ENCODE data around the gene RNF138.

The RNF138 gene

DNA sequence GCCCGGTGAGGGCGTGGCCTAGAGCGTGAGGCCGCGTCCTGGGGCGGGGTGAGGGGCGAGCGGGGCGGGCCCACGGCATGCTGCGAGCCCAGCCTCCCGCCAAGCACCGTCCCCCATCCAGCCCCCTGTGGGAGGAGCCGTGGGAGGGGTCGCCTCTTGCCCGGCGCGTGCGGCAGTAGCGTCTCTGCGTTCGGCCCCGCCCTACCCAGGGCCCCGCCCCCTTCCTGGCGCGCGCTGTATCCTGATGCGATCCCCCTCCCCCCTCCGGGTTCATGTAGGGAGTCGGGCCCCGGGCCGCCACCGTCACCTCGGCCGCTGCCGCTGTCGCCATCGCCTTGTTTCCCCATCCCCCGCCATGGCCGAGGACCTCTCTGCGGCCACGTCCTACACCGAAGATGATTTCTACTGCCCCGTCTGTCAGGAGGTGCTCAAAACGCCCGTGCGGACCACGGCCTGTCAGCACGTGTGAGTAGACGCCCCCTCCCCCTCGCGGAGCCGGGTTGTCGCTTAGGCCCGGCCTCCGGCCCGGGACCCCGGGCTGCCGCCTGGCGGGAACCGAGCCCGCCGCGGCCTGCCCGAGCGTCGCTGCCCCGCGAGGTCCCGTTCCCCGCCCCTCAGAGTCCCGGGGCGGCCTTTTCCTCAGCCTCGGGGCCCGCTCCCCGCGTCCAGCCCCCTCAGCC lies 888 bp downstream of the RNF138 start:
- no peaks in the 10 kb centered on the region for H3K27me3 ChIP-seq (ENCODE audit: insufficient read depth, low read length, poor library complexity, severe bottlenecking)
- no peaks in the 10 kb centered on the region for H3F3A ChIP-seq (ENCODE audit: low read depth)
- H3K9me3 ChIP-seq (ENCODE audit: insufficient read depth, low read depth, low read length): no peaks in the 10 kb centered on the region
- peak overlapping the region; percentile 85 for H2AFZ ChIP-seq (ENCODE audit: low read length)
- no peaks in the 10 kb centered on the region for H3K9me2 ChIP-seq (replicated peaks; ENCODE audit: low read depth, low read length)
- peaks cover 56% of the 10 kb centered on the region for H3K79me2 ChIP-seq (ENCODE audit: insufficient read depth, low read length)
- H3K36me3 ChIP-seq (ENCODE audit: insufficient read depth, low read length): peaks cover 19% of the 10 kb centered on the region; the same call in 1 of the 2 replicates
- no peak for TF ChIP-seq EZH2phosphoT487 (IDR thresholded peaks at IDR 0.05; ENCODE audit: borderline replicate concordance)
- TF ChIP-seq, protein P1, sequence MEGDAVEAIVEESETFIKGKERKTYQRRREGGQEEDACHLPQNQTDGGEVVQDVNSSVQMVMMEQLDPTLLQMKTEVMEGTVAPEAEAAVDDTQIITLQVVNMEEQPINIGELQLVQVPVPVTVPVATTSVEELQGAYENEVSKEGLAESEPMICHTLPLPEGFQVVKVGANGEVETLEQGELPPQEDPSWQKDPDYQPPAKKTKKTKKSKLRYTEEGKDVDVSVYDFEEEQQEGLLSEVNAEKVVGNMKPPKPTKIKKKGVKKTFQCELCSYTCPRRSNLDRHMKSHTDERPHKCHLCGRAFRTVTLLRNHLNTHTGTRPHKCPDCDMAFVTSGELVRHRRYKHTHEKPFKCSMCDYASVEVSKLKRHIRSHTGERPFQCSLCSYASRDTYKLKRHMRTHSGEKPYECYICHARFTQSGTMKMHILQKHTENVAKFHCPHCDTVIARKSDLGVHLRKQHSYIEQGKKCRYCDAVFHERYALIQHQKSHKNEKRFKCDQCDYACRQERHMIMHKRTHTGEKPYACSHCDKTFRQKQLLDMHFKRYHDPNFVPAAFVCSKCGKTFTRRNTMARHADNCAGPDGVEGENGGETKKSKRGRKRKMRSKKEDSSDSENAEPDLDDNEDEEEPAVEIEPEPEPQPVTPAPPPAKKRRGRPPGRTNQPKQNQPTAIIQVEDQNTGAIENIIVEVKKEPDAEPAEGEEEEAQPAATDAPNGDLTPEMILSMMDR (conservative IDR thresholded peaks at IDR 0.05; ENCODE audit: low read length): no peak
- H3K4me3 ChIP-seq (ENCODE audit: low read length, poor library complexity, severe bottlenecking): peak overlapping the region; percentile 98
- H3K9ac ChIP-seq (ENCODE audit: low read depth, low read length, poor library complexity, severe bottlenecking): peak overlapping the region; percentile 96
- peaks cover 51% of the 10 kb centered on the region for H4K20me1 ChIP-seq (ENCODE audit: insufficient read depth, low read length, poor library complexity, severe bottlenecking)
- H3K4me2 ChIP-seq (ENCODE audit: low read depth, low read length, poor library complexity, severe bottlenecking): peak overlapping the region; percentile 100
- peaks cover 35% of the 10 kb centered on the region for H3K4me1 ChIP-seq (ENCODE audit: insufficient read depth, low read length, poor library complexity, severe bottlenecking)

DNA sequence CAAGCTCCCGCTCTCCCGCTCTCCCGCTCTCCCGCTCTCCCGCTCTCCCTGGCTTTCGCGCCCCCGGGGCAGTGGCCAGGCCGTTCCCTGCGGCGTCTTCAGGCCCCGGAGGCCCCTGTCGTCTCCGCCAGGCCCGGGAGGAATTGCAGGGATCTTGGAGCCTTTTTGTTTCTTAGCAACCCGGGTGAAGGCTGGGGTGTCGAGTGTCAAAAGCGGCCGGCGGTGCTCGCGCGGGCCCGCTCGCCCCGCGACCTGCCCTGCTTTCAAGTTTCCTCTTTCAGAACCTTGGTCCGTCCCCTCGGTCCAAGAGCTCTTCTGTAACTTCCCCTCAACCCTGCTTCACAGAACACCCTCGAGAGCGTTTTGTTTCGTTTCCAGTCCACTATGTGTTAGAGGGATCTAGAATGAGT lies 1.4 kb downstream of the RNF138 start:
- H3K4me2 ChIP-seq (ENCODE audit: low read depth, low read length, poor library complexity, severe bottlenecking): peak overlapping the region; percentile 100
- peaks cover 56% of the 10 kb centered on the region for H4K20me1 ChIP-seq (ENCODE audit: insufficient read depth, low read length, poor library complexity, severe bottlenecking)
- H3K27me3 ChIP-seq (ENCODE audit: insufficient read depth, low read length, poor library complexity, severe bottlenecking): no peaks in the 10 kb centered on the region
- H3K79me2 ChIP-seq (ENCODE audit: insufficient read depth, low read length): peaks cover 62% of the 10 kb centered on the region
- no peaks in the 10 kb centered on the region for H3K9me3 ChIP-seq (ENCODE audit: insufficient read depth, low read depth, low read length)
- TF ChIP-seq EZH2phosphoT487 (IDR thresholded peaks at IDR 0.05; ENCODE audit: borderline replicate concordance): no peak
- TF ChIP-seq, protein P1 (conservative IDR thresholded peaks at IDR 0.05; ENCODE audit: low read length): no peak
- peaks cover 19% of the 10 kb centered on the region; the same call in 1 of the 2 replicates for H3K36me3 ChIP-seq (ENCODE audit: insufficient read depth, low read length)
- H3F3A ChIP-seq (ENCODE audit: low read depth): no peaks in the 10 kb centered on the region
- H3K9me2 ChIP-seq (replicated peaks; ENCODE audit: low read depth, low read length): no peaks in the 10 kb centered on the region
- peaks cover 38% of the 10 kb centered on the region for H3K4me1 ChIP-seq (ENCODE audit: insufficient read depth, low read length, poor library complexity, severe bottlenecking)
- peak overlapping the region; percentile 90 for H3K9ac ChIP-seq (ENCODE audit: low read depth, low read length, poor library complexity, severe bottlenecking)
- H3K4me3 ChIP-seq (ENCODE audit: low read length, poor library complexity, severe bottlenecking): peak overlapping the region; percentile 98
- no peak overlapping the region for H2AFZ ChIP-seq (ENCODE audit: low read length)

DNA sequence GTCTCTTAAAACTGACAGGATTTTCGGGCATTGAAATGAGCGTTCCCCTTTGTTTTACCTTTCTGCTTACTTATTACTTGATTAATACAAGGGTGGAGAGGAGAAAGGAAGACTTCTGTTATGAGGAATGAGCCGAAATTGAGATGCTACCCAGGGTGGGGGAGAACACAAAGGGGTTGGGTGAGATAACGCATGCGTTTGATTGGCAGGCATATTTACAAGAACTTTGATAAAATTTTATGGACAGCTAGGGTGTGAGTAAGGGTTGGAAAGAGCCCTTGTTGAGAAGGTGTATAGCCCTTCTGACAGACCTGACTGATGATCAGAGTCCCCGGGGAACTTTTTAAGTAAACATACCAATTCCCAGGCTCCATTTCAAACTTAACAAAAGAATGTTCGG lies 1.8 kb downstream of the RNF138 start:
- H3K9me3 ChIP-seq (ENCODE audit: insufficient read depth, low read depth, low read length): no peaks in the 10 kb centered on the region
- peaks cover 66% of the 10 kb centered on the region for H3K79me2 ChIP-seq (ENCODE audit: insufficient read depth, low read length)
- H3K9ac ChIP-seq (ENCODE audit: low read depth, low read length, poor library complexity, severe bottlenecking): peak overlapping the region; percentile 90
- H3K27me3 ChIP-seq (ENCODE audit: insufficient read depth, low read length, poor library complexity, severe bottlenecking): no peaks in the 10 kb centered on the region
- peak overlapping the region; percentile 98 for H3K4me3 ChIP-seq (ENCODE audit: low read length, poor library complexity, severe bottlenecking)
- H3K36me3 ChIP-seq (ENCODE audit: insufficient read depth, low read length): peaks cover 19% of the 10 kb centered on the region; the same call in 1 of the 2 replicates
- peak overlapping the region; percentile 100 for H3K4me2 ChIP-seq (ENCODE audit: low read depth, low read length, poor library complexity, severe bottlenecking)
- TF ChIP-seq, protein P1 (conservative IDR thresholded peaks at IDR 0.05; ENCODE audit: low read length): no peak
- no peak for TF ChIP-seq EZH2phosphoT487 (IDR thresholded peaks at IDR 0.05; ENCODE audit: borderline replicate concordance)
- peaks cover 59% of the 10 kb centered on the region for H4K20me1 ChIP-seq (ENCODE audit: insufficient read depth, low read length, poor library complexity, severe bottlenecking)
- peaks cover 38% of the 10 kb centered on the region for H3K4me1 ChIP-seq (ENCODE audit: insufficient read depth, low read length, poor library complexity, severe bottlenecking)
- no peak overlapping the region for H2AFZ ChIP-seq (ENCODE audit: low read length)
- no peaks in the 10 kb centered on the region for H3F3A ChIP-seq (ENCODE audit: low read depth)
- H3K9me2 ChIP-seq (replicated peaks; ENCODE audit: low read depth, low read length): no peaks in the 10 kb centered on the region
